ENCODE data around the gene CHRDL2. TPM values are rescaled to one million over a fixed set of nuclear protein-coding genes. Genes with fewer than 3 reads are reported as not detected.

The CHRDL2 gene
- total RNA-seq, 1 donor from 2014 or later, result 1.8 TPM

- DNase-seq, result no peak
Observed at GRCh38 chr11:74685338-74685737, 45.9 kb downstream of the CHRDL2 start.

GRCh38 chr11:74684661-74685060 lies 46.6 kb downstream of the CHRDL2 start:
- no peak for DNase-seq

- DNase-seq, result no peak
Observed at GRCh38 chr11:74683941-74684481, 47.2 kb downstream of the CHRDL2 start.

GRCh38 chr11:74683279-74683871 lies 47.9 kb downstream of the CHRDL2 start:
- DNase-seq, result peak; percentile 72

- DNase-seq, result no peak
Observed at GRCh38 chr11:74682731-74683278, 48.4 kb downstream of the CHRDL2 start.

- DNase-seq, result peak; percentile 47
Observed at GRCh38 chr11:74681686-74682651, 49.3 kb downstream of the CHRDL2 start.

- DNase-seq, result no peak
Observed at GRCh38 chr11:74680703-74681531, 50.3 kb downstream of the CHRDL2 start.

GRCh38 chr11:74680035-74680671 lies 51.1 kb downstream of the CHRDL2 start:
- DNase-seq, result no peak

GRCh38 chr11:74679513-74679865 lies 51.7 kb downstream of the CHRDL2 start:
- DNase-seq, result no peak

GRCh38 chr11:74678591-74679512 lies 52.4 kb downstream of the CHRDL2 start:
- DNase-seq, result no peak

GRCh38 chr11:74678041-74678440 lies 53.2 kb downstream of the CHRDL2 start:
- DNase-seq, result no peak

- DNase-seq, result peak; percentile 80
Observed at GRCh38 chr11:74677131-74677530, 54.1 kb downstream of the CHRDL2 start.

GRCh38 chr11:74676596-74676995 lies 54.6 kb downstream of the CHRDL2 start:
- no peak for DNase-seq

GRCh38 chr11:74675761-74676160 lies 55.5 kb downstream of the CHRDL2 start:
- DNase-seq, result no peak

- no peak for DNase-seq
Observed at GRCh38 chr11:74673693-74674360, 57.4 kb downstream of the CHRDL2 start.

- DNase-seq, result peak; percentile 85
Observed at GRCh38 chr11:74672956-74673692, 58.1 kb downstream of the CHRDL2 start.

- DNase-seq, result no peak
Observed at GRCh38 chr11:74672332-74672955, 58.8 kb downstream of the CHRDL2 start.

GRCh38 chr11:74671520-74672196 lies 59.6 kb downstream of the CHRDL2 start:
- DNase-seq, result no peak
